Kidney (tissue), 14 donors: ENCODE results near the gene STAMBPL1. TPM values are rescaled to one million over a fixed set of nuclear protein-coding genes. Genes with fewer than 3 reads are reported as not detected.

ENCODE experiments used
- DNase-seq, 5 donors: peaks; one replicate each; pipeline ENCODE4 v3.0.0-alpha.2; 2013 to 2020
- FAIRE-seq: peaks from 2 replicates; lab custom pipeline; 2012; peaks lifted over from hg19 to GRCh38; lab: Jason Lieb, UNC
- H3K27ac ChIP-seq, 2 donors: one replicate each; pipeline ENCODE4 v1.7.0; 2013; ENCODE audit warnings: low read depth in 2 of 2, low read length in 2 of 2, inconsistent platforms in 1 of 2
- H3K27me3 ChIP-seq: one replicate; pipeline ENCODE4 v1.7.1; 2013; ENCODE audit warnings: low read length, inconsistent platforms; ENCODE audit not compliant: control insufficient read depth, insufficient read depth
- H3K36me3 ChIP-seq, 3 donors: one replicate each; pipeline versions ENCODE4 v1.7.0 to v1.7.1; 2013; ENCODE audit warnings: low read length in 3 of 3, control low read depth in 1 of 3, inconsistent platforms in 1 of 3; ENCODE audit not compliant: insufficient read depth in 3 of 3, control insufficient read depth in 2 of 3
- H3K4me1 ChIP-seq, 3 donors: one replicate each; pipeline versions ENCODE4 v1.7.0 to v1.7.1; 2013; ENCODE audit warnings: low read length in 3 of 3, inconsistent platforms in 1 of 3, low read depth in 1 of 3; ENCODE audit not compliant: control insufficient read depth in 2 of 3, insufficient read depth in 2 of 3
- H3K4me3 ChIP-seq, 3 donors: one replicate each; pipeline versions ENCODE4 v1.7.0 to v1.8.1; 2013; ENCODE audit warnings: low read length in 3 of 3, control low read depth in 1 of 3, inconsistent platforms in 1 of 3
- H3K9ac ChIP-seq, 3 donors: one replicate each; pipeline versions ENCODE4 v1.7.0 to v1.7.1; 2013; ENCODE audit warnings: low read length in 3 of 3, control low read depth in 1 of 3, inconsistent platforms in 1 of 3
- H3K9me3 ChIP-seq, 3 donors: one replicate each; pipeline versions ENCODE4 v1.7.0 to v1.7.1; 2013; ENCODE audit warnings: low read length in 3 of 3, control low read depth in 1 of 3, inconsistent platforms in 1 of 3; ENCODE audit not compliant: control insufficient read depth in 2 of 3, insufficient read depth in 1 of 3
- CTCF ChIP-seq: IDR thresholded peaks from 3 replicates; pipeline ENCODE4 v1.5.1; 2012; ENCODE audit warnings: mild to moderate bottlenecking, moderate library complexity, borderline replicate concordance; ENCODE audit not compliant: insufficient read depth; ENCODE audit errors: extremely low read depth
- intact Hi-C: fragments of 100-400 bp; cut with DNase I; formaldehyde crosslinking; loops from one replicate; pipeline ENCODE4 v1.11.1; 2022
- polyA plus RNA-seq: library from polyadenylated mRNA; stranded (reverse); fragments of 350-450 nt; fragmentation: Illumina TruSeq; extraction: RNeasy Lipid Tissue Mini Kit (QIAGEN cat#74804); gene quantifications from one replicate; pipeline ENCODE4 v1.2.3, GENCODE V29; 2014; ENCODE audit warnings: low read depth, low replicate concordance; ENCODE audit not compliant: insufficient read depth
- total RNA-seq: library from RNA; stranded (reverse); fragmentation: NEBNext Ultra II Directional; extraction: Animal tissue kit (Norgen Biotek cat#: 25700); gene quantifications from one replicate; pipeline ENCODE4 v1.2.1, GENCODE V29; 2021
- donor health status: control.
- donor health status: control.
- donor health status: control.
- donor health status: control.
- donor health status: control.
- donor health status: DM: yes; HTN: yes; CAD: no.
- donor health status: Normal renal cell carcinoma (clear cell type).

The STAMBPL1 gene
- total and polyA plus RNA-seq, 2 donors from 2014 or later = 3.0 to 6.9 TPM

- FAIRE-seq = no peak
Observed at GRCh38 chr10:88889559-88890337, 9.7 kb downstream of the STAMBPL1 start.

GRCh38 chr10:88890681-88891381 is 10.8 kb downstream of the STAMBPL1 start:
- no peak overlapping the region for H3K9ac ChIP-seq
- no peak overlapping the region for H3K27ac ChIP-seq
- intact Hi-C loops = no loop called here
- FAIRE-seq (no peak), DNase-seq (no peak)
- no peaks in the 10 kb centered on the region for H3K36me3 ChIP-seq
- H3K4me3 ChIP-seq = no peak overlapping the region
- no peaks in the 10 kb centered on the region for H3K27me3 ChIP-seq
- no peaks in the 10 kb centered on the region for H3K4me1 ChIP-seq
- TF ChIP-seq CTCF = no peak
- no peaks in the 10 kb centered on the region for H3K9me3 ChIP-seq

More at GRCh38 chr10:88889559-88890337, 9.7 kb downstream of the STAMBPL1 start:
- Histone ChIP-seq H3K4me3 (no peak overlapping the region), H3K9ac (no peak overlapping the region), H3K27me3 (no peaks in the 10 kb centered on the region), H3K27ac (no peak overlapping the region), H3K4me1 (no peaks in the 10 kb centered on the region), H3K36me3 (no peaks in the 10 kb centered on the region), H3K9me3 (no peaks in the 10 kb centered on the region)
- intact Hi-C loops = no loop called here
- no peak for TF ChIP-seq CTCF
- no peak for DNase-seq

DNA sequence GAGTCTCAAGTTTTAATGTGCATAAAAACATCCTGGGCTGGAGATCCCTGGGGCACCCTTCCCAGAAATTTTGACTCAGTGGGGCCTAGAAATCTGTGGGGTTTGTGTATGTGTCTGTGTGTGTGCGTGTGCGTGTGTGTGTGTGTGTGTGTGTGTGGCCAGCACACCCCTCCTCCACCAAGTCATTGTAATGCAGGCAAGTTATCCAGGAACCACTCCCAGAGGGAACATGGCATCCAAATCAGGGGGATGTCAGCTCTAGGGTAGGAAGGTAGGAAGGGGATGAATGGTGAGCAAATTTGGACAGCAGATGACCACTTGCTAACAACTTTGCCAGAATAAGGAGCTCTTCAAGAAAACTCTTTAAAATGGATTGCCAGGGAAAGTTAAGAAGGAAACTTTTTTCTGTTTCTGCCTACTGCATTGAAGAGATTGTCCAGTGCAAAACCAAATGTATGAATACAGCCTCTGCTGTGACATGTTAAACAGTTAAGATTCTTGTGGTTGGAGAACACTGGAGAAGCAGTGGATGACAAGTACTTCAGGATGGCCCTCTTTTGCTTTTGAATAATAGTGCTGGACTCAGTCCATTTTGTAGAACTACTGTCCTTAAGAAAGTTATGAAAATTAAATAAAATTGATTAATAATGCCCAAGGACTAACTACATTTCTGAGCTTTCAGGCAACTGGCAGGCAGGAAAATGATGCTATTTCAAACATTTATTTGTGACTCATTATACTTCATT is 12.3 kb downstream of the STAMBPL1 start:
- TF ChIP-seq CTCF = no peak
- H3K36me3 ChIP-seq = no peaks in the 10 kb centered on the region
- H3K9ac ChIP-seq = no peak overlapping the region
- no peak overlapping the region for H3K4me3 ChIP-seq
- no peak for FAIRE-seq
- H3K9me3 ChIP-seq = no peaks in the 10 kb centered on the region
- no peak overlapping the region for H3K27ac ChIP-seq
- intact Hi-C loops = no loop called here
- no peak for DNase-seq
- H3K4me1 ChIP-seq = peaks cover 0 to 2% (median 0%) of the 10 kb centered on the region in 3 donors
- no peaks in the 10 kb centered on the region for H3K27me3 ChIP-seq
